ENCODE measurements around the gene TMEM191C.
"Not testable (repeated sequence)": the region's sequence is repeated elsewhere in the genome, so short reads cannot be mapped to it uniquely, and the experiment has no call there.

The TMEM191C gene

GRCh38 chr22:21446128-21446826, 20.9 kb upstream of the TMEM191C start:
- DNase-seq (ENCODE audit: low read depth in 3 of 3), result no peak

GRCh38 chr22:21446827-21447690, 20.1 kb upstream of the TMEM191C start:
- no peak for DNase-seq (ENCODE audit: low read depth in 3 of 3)

- DNase-seq (ENCODE audit: low read depth in 3 of 3), result no peak
Observed at GRCh38 chr22:21447694-21448402, 19.3 kb upstream of the TMEM191C start.

GRCh38 chr22:21448627-21449416, 18.4 kb upstream of the TMEM191C start:
- no peak for DNase-seq (ENCODE audit: low read depth in 3 of 3)

- no peak for DNase-seq (ENCODE audit: low read depth in 3 of 3)
Observed at GRCh38 chr22:21449531-21450319, 17.5 kb upstream of the TMEM191C start.

GRCh38 chr22:21450320-21450831, 16.8 kb upstream of the TMEM191C start:
- DNase-seq (ENCODE audit: low read depth in 3 of 3), result no peak

GRCh38 chr22:21450858-21451353, 16.3 kb upstream of the TMEM191C start:
- DNase-seq (ENCODE audit: low read depth in 3 of 3), result no peak

- no peak for DNase-seq (ENCODE audit: low read depth in 3 of 3)
Observed at GRCh38 chr22:21451545-21452520, 15.4 kb upstream of the TMEM191C start.

- not testable (repeated sequence) for DNase-seq (ENCODE audit: low read depth in 3 of 3)
Observed at GRCh38 chr22:21452666-21453065, 14.5 kb upstream of the TMEM191C start.

GRCh38 chr22:21454998-21455333, 12.2 kb upstream of the TMEM191C start:
- DNase-seq (ENCODE audit: low read depth in 3 of 3), result not testable (repeated sequence)

GRCh38 chr22:21455334-21456089, 11.7 kb upstream of the TMEM191C start:
- no peak for DNase-seq (ENCODE audit: low read depth in 3 of 3)

- no peak for DNase-seq (ENCODE audit: low read depth in 3 of 3)
Observed at GRCh38 chr22:21457023-21457787, 10.0 kb upstream of the TMEM191C start.

- DNase-seq (ENCODE audit: low read depth in 3 of 3), result not testable (repeated sequence)
Observed at GRCh38 chr22:21462672-21463071, 4.5 kb upstream of the TMEM191C start.

GRCh38 chr22:21468194-21469096, 1.3 kb downstream of the TMEM191C start:
- peak; percentile 79 to 91 (median 82) for DNase-seq (ENCODE audit: low read depth in 3 of 3)

- DNase-seq (ENCODE audit: low read depth in 3 of 3), result peak in 1 of 3 donors; percentile 2
Observed at GRCh38 chr22:21469097-21469994, 2.2 kb downstream of the TMEM191C start.

- not testable (repeated sequence) for DNase-seq (ENCODE audit: low read depth in 3 of 3)
Observed at GRCh38 chr22:21472984-21473383, 5.8 kb downstream of the TMEM191C start.

All from stimulated activated CD4-positive, alpha-beta T cell treated with anti-CD3 and anti-CD28 coated beads, TNF-alpha, amount 100 ng/mL, for 48 hours (primary cell).